Stimulated activated CD4-positive, alpha-beta T cell treated with anti-CD3 and anti-CD28 coated beads, Interleukin-1b, Interleukin-23, amount 100 ng/mL, for 24 hours (primary cell): Measurements from ENCODE around the gene EFNA3.

Experiments used
- DNase-seq, 4 experiments: peaks; one replicate each; pipeline ENCODE4 v3.0.0-alpha.2; 2020; ENCODE audit warnings: low read depth in 4 of 4, low spot score in 1 of 4

Gene EFNA3

GRCh38 chr1:155083052-155083541, 4.5 kb downstream of the EFNA3 start:
- DNase-seq, result no peak

- DNase-seq, result no peak
Measured at GRCh38 chr1:155083865-155084721, 5.5 kb downstream of the EFNA3 start.

GRCh38 chr1:155084722-155085503, 6.3 kb downstream of the EFNA3 start:
- peak; percentile 82 to 90 (median 84) for DNase-seq

- DNase-seq, result peak in 3 of 4 experiments; percentile 55 to 69 (median 69)
Measured at GRCh38 chr1:155085504-155086127, 7.0 kb downstream of the EFNA3 start.

GRCh38 chr1:155086128-155086741, 7.6 kb downstream of the EFNA3 start:
- peak in 3 of 4 experiments; percentile 60 to 72 (median 68) for DNase-seq

- DNase-seq, result no peak
Measured at GRCh38 chr1:155086856-155087535, 8.4 kb downstream of the EFNA3 start.

- DNase-seq, result peak; percentile 70 to 80 (median 73)
Measured at GRCh38 chr1:155091071-155092051, 12.7 kb downstream of the EFNA3 start.

GRCh38 chr1:155092131-155092530, 13.5 kb downstream of the EFNA3 start:
- no peak for DNase-seq

- DNase-seq, result no peak
Measured at GRCh38 chr1:155092641-155093040, 14.0 kb downstream of the EFNA3 start.

GRCh38 chr1:155093911-155094621, 15.4 kb downstream of the EFNA3 start:
- DNase-seq, result no peak

- no peak for DNase-seq
Measured at GRCh38 chr1:155094622-155094948, 15.9 kb downstream of the EFNA3 start.

GRCh38 chr1:155099331-155099730, 20.7 kb downstream of the EFNA3 start:
- DNase-seq, result no peak

- DNase-seq, result no peak
Measured at GRCh38 chr1:155103325-155103724, 24.7 kb downstream of the EFNA3 start.

GRCh38 chr1:155104605-155105534, 26.2 kb downstream of the EFNA3 start:
- no peak for DNase-seq

- DNase-seq, result no peak
Measured at GRCh38 chr1:155105604-155106011, 27.0 kb downstream of the EFNA3 start.

GRCh38 chr1:155106862-155107261, 28.2 kb downstream of the EFNA3 start:
- no peak for DNase-seq
